CD4-positive, alpha-beta T cell treated with Interleukin-1 beta for 1 hour (primary cell): Measurements from ENCODE around the gene BRAT1.

Experiments used
- DNase-seq, 2 donors: peaks; one replicate each; pipeline ENCODE4 v3.0.0-alpha.2; 2020 to 2022

BRAT1 gene

DNA sequence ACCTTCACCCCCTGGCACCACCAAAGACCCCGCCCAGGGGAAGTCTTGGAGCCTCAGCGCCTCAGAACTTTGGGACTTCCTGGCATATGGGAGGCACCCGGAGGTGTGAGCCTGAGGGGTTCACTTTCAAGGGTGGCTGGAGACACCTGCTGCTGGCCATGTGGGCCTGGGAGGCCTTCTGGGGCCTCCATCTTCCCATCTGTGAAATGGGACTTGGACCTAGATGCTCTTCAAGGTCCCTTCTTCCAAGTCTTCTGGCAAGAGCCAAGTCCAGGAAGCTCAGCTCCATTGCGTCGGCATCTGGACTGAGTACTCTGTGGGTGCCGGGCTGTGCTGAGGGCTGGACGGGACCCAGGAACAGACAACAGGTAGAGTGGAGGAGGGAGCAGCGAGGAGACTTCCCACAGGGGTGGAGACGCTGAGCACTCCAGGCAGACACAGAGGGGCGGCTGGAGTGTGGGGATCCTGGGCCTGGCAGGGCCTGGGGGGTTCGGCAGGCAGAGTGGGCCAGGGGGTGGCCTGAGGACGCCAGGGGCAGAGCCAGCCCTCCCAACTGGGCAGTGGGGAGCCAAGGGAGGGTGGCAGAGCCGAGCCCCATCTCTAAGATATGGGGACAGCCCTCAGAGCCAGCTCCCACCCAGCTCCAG is 45.1 kb downstream of the BRAT1 start:
- DNase-seq, result no peak

DNA sequence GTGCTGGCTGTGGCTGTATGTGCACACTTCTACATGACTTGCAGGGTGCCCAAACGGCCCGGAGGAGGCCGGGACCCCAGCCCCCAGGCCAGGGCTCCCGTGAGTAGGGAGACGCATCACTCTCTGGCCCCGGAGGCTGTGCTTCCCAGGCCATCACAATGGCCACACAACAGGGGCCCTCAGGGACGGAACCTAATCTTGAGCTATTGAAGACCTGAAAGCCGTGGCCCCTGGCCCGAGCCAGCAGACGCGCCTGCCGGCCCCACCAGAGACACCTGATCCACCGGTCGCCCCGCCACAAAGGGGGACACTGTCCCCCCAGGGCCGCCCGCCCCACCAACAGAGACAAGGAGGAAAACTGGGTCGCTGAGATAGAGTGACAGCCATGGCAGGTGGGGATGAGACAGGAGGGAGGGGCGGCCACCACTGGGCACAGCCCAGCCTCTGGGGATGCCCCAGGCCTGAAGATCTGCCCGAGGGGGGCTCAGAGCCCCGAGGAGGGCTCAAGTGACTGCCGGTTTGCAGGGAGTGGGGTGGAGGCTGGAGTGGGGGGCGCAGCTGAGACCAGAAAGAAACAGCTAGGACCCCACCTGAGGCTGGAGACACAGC is 45.9 kb downstream of the BRAT1 start:
- DNase-seq, result no peak

DNA sequence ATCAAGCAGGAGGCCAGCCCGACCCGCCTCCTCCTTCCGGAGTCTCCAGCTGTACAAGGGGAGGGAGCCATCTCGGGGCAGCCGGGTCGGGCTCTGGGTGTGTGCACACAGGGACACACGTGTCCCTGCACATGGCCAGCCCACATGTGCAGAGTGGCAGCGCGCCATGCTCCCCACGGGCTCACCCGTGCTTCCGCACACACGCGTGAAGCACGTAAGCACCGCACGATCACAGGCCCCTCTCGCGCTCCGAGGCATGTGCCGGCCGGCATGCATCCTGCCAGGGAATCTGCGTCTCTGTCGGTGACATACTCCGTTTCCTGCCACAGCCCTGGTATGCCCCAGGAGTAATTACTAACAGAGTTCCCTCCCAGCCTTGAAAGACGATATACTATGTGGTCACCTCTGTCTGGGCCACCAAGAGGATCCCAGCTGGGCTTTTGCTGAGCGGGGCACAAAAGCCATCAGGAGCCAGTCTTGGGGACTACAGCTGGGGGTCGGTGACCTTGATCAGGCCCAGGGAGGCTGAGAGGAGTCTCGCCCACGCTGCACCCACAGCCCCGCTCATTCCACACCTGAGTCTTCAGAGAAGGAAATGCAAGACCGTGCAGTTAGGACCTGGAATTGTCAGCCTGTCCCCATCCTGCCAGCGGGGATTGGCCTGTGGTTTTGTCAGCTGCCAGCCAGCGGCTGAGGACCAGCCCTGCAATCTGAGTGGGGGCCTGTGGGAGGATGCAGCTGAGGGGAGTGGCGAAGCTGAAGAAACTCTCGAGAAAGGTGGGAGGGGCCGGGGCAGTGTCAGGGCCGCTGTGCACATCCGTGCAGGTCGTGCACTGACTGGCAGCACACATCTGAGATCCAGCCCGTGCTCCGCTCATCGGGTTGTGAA is 46.8 kb downstream of the BRAT1 start:
- peak; percentile 82 to 83 for DNase-seq

DNA sequence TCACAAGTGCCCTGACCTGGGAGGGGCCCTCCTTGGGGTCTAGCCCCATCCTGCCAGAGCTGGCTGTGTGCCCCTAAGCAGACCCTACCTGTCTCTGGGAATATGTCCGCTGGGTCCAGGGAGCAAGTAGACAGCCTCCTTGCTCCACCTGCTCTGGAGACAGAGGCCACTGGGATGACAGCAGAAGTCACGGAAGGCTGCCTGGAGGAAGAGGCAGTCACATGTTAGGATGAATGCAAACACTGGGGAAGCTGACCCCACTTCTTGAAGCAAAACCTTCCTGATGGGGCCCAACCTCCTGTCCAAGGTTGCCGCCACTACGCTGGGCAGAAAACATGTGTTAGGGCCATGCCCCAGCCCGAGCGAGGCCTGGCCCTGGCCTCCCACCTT is 47.4 kb downstream of the BRAT1 start:
- DNase-seq, result no peak

DNA sequence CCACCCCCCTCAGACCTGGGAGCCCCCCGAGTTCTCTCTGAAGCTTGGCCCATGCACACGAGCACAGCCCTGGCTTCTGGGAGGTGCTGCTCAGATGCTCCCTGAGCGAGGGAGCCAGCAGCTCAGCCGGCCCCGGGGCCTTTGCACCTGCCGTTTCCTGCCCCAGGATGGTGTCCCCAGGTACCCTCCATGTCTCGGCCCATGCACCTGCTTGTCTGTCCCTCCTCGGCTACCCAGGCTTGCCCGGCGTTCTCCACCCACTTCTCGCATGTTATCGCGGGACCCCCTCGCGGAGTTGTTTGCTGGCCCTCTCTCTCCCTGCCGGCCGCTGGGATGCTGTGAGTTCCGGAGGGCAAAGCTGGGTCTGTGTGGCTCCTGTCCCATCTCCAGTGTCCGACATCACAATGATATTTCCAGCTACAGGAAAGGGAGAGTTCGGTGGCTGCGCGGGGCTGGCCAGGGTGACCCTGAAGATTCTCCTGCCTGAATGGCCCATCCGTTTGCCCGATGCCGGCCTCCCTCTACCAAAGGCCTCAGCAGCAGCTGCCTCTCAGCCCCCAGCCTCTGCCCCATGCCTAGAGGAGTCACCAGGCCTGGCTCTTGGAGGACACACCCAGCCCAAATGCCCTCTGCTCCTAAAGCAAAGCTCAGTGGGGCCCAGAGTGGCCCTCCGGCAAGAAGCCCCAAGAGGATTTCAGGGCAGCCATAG is 48.0 kb downstream of the BRAT1 start:
- no peak for DNase-seq

DNA sequence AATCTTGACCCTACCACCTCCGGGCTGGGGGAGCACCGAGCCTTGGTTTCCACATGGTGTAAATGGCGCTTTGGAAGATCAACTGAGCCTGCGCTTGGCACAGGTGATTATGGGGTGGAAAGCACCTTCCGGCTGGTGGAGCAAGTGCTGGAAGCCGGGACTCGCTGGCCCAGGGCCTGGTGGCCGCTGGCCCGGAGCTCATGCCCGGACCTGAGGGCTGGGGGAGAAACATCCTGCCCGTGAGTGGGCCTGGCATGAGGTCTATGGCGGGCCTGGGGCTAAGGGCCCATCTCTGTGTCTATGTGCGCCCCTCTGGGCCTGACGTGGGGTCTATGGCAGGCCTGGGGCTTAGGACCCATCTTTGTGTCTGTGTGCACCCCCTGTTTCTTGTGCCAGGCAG is 49.9 kb downstream of the BRAT1 start:
- DNase-seq, result no peak

DNA sequence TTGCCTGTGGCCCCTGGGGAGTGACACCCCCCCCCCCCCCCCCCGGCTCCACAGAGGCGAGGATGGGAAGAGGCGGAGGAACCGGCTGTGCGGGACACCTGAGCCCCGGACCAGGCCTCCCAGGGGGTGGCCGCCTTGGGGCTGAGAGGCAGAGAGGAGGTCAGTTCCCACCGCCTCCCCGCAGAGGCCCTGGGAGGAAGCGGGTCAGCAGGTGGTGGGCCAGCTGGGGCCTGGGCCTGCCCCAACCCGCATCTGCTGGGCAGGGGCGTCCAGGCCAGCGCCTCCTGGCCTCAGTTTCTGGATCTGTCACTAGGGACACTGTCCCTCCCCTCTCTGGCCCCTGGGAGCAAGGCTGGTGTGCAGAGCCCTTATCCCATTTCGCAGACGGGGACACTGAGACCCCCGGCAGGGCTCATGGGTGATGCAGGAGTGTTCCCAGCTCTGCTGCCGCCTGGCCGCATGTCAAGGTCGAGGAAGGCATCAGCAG is 50.4 kb downstream of the BRAT1 start:
- DNase-seq, result no peak

DNA sequence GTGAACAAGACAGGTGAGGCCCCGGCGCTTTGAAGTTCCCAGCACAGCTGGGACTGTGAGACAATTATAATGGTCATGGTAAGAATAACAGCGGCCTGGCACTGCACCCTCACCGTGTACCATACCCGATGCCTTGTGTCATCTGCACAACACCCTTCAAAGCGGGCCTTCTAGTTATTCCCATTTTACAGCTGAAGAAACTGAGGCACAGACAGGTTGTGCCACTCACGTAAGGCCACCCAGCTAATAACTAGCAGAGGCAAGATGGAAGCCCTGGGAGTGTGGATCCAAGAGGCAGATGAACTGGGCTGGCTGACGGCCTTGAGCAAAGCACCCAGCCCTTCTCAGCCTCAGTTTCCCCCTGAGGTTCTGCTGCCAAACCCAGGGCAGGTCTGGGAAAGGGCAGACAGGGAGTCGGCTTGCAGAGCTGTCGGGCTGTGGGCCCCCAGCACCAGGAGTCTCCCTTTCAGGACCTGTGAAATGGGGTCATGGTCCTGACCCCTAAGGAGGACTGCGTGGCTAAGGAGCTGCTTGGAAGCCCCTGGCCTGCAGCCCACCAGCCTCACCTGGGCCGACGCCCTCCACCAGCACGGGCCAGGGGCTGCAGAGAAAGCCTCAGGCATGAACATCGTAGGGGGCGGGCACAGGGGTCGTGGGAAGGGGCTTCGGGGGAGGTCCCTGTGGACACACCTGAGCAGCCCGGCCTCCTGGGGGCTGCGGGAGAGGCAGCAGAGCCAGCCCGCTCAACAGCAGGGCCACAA is 51.0 kb downstream of the BRAT1 start:
- no peak for DNase-seq

DNA sequence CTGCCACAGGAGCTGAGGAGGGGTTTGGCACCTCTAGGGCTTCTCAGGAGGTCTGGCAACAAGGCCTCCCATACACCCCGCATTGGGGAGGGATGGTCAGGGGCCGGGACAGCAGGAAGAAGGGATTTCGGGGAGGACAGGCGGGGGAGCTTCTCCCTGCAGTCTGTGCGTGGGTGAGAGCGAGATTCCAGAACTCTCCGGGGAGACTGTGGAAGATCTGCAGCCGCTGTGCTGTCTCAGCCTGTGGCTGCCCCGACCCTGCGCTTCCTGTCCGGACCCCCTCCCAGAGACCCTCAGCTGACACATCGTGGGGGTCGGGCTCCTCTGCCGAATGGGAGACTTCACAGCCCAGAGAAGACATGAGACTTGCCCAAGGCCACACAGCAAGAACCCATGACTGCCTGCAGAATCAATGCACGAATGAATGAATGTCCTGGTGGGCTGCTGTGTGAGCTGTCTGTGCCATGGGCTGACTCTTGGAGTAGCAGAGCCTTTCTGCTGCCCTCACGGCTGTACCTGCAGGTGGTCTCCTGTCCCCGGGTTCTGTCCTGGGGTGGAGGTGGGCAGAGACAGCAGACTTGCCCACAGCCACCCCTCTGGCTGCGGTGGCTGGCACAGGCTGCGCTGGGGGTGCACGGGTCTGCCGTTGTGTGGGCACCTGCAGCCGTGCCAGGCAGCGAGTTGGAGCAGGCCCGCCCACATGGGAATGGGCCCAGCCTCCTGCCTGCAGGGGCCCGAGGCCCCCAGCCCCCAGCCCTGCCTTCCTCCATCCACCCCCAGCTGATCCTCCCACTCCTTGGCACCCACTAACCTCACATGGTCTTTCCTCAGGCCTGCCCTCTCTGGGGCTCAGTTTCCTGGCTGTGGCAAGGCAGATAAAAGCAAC is 52.0 kb downstream of the BRAT1 start:
- DNase-seq, result no peak

DNA sequence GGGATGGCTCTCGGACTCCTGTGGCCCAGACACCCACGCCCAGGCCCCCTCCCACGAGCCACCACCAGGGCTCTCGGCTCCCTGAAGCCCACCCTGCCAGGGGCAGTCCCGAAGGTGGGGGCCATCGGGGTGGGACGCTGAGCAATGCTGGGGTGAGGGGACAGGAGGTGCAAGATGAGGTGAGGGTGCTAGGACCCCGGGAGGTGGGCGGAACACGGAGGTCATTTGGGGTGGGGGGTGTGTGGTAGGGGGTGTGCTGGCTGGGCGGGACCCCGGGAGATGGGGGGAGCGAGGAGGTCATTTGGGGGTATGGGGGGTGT is 52.7 kb downstream of the BRAT1 start:
- DNase-seq, result no peak

DNA sequence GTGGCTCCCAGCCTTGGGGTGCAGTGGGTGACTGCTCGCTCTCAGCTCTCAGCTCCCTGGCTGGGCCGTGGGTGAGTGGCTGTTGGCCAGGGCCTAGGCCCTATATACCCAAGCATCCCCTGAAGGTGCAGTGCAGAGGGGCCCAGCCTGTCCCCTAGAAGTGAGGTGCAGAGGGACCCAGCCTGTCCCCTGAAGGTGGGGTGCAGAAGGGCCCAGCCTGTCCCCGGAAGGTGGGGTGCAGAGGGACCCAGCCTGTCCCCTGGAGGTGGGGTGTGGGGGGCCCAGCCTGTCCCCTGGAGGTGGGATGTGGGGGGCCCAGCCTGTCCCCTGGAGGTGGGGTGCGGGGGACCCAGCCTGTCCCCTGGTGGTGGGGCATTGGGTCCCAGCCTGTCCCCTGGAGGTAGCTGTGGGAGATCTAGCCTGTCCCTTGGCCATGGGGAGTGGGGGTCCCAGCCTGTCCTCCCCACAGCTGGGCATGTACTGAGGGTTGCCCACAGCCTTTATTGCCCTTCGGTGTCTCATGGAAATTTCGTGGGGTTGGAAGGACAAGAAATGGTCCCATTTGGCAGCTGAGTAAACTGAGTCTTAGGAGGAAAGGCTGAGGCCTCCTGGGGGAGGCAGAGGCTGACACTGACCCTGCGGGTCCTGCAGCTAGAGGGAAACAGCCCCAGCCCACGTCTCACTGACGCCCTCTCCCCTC is 53.2 kb downstream of the BRAT1 start:
- DNase-seq, result no peak

DNA sequence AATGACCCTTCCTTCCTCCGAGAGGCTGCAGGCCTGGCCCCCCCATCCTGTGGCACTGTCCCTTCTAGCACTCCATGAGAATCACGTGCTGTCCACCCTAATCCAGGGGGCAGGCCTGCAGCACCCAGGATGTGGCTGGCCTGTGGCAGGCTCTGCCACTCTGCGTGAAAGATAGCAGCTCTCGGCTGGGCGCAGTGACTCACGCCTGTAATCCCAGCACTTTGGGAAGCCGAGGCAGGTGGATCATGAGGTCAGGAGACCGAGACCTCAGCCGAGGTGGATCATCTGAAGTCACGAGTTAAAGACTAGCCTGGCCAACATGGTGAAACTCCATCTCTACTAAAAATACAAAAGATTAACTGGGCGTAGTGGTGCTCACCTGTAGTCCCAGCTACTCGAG is 54.6 kb downstream of the BRAT1 start:
- no peak for DNase-seq

DNA sequence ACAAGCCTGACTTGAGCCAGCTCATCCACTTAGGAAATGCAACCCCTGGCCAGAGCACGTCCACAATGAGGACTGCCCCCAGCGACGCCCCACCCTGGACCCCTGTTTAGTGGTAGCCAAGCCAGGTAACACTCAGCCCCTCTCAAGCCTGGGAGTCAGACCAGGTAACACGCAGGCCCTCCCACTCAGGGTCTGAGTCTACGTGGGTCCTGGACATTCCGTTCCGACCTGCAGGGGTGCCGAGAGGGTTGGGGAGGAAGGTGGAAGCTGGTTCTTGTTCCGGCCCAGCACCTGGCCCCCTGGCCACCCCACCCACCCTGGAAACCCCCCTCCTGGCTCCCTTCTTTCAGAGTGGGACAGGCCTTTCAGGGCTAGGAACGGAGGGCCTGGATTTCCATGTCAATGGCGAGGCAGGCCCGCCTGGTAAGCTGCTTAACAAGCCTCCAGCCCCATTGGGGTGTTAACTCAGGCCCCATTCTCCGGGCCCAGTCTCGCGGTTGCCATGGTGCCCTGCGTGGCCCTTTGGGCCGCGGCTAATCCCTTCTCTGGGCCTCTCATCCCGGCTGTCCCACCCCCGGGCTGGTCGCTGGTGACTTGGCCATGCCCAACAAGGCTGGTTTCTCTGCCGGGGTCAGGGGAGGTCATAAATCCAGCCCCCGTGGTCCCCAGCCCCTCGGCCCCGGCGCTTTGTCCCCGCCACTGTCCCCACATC is 55.4 kb downstream of the BRAT1 start:
- DNase-seq, result no peak

DNA sequence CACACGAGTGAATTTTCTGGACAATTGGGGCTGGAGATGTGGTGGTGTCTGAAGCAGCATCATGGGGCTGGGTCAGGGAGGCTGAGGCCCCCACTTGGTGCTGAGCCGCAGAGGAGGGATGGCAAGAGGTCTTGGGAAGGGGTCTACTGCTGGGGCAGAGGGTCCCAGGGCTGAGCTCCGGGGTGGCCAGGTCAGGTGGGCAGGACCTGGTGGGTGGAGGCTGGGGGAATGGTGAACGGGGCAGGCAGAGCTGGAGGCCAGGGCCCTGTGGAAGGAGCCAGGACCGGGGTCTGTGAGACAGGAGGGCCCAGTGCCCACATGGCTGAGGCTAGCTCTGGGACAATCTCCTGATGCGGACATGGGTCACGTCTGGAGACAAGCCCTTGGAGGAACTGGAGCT is 56.1 kb downstream of the BRAT1 start:
- DNase-seq, result no peak

DNA sequence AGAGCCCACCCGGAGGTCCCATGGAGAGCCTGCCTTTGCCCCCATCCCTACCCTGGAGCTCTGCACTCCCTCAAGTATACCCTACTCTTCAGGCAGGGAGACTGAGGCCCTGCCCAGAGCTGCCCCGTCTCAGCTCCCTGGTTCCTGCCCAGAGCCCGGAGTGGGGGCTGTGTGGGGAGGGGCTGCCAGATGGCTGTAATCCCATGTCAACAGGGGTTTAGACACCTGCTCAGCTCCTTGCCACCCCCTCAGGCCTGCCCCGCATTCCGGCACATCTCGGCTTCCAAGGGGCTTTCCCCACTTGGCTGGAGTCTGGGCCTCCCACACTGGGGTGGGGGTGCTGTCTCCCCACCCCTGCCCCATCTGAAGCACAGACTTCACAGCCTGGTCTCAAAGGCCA is 56.6 kb downstream of the BRAT1 start:
- DNase-seq, result no peak

DNA sequence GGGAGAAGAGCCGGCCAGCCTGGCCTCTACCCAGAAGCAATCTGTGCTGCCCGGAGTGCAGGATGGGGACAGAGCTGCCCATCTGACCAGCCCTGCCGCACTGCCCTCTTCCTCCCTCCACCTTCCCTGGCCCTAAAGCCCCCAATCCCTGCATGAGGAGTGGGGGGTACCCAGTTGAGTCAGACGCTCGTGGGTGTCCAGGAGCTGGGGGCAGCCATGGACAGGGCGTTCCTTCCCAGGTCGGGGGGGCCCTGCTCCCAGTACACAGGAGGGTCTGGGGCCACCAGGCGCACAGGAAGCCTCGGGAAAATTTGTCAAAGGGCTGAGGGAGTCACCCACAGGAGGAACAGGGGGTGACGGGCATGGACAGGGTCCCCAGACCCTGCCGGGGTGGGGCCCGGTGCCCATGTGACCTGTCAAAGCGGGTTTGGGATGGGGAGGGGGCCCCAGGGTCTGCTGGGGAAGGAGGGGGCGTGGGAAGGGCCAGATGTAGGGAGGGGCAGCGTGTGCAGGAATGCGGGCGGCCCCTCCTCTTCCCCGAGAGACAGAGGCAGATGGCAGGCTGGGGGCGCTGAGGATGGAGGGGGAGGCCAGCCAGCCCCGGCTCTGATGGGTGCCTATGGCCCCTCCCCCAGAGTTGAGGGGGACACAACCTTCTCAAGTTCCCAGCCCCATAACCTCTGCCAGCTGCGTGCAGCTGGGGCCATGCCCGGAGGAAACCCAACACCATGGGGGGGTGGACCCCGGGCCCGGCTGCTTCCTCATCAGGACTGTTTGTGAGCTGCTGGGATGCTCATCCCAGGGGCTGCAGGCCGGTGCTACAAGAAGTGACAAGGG is 57.6 kb downstream of the BRAT1 start:
- no peak for DNase-seq

DNA sequence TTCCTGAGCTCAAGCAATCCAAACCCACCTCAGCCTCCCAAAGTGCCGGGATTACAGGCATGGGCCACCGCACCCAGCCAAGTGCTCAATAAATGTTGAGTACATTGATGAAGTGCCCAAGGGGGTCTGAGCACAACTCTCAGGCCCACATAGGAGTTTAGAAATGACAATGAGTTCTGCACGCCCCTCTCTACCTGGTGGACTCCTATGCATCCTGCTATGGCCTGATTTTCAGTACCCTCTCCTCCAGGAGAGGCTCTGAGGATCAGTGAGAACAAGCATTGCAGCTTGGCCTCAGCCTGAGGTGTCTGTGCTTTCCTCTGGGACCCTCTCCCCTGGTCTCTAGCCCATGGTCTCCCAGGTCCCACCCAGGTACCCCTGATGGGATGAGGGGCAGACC is 58.3 kb downstream of the BRAT1 start:
- no peak for DNase-seq

DNA sequence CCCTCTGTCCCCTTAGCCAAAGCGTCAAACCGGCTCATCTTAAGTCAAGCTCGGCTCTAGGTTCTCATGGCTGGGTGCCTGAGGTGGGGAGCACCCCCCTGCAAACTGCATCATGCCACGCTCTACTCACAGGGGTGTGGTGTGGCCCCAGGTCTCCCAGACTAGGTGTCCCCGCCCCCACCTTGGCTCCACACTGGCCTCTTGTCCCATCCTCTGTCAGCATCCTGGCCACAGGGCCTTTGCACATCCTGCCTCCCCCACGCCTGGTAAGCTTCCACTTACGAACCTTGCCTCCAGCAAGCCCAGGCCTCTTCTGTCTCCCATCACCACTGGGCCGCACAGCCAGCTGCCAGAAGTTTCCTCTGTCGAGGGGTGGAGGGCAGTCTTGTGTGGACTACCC is 58.9 kb downstream of the BRAT1 start:
- no peak for DNase-seq
